GM21737 (cell line): ENCODE data around the gene IL36G.
"Not testable (repeated sequence)": the region's sequence is repeated elsewhere in the genome, so short reads cannot be mapped to it uniquely, and the experiment has no call there.

ENCODE experiments used
- ATAC-seq: cut with Tn5 transposase; IDR thresholded peaks from one replicate; pipeline ENCODE4 v1.9.1; 2021; ENCODE audit warnings: mild to moderate bottlenecking, moderate library complexity; ENCODE audit not compliant: unreplicated experiment

The IL36G gene

DNA sequence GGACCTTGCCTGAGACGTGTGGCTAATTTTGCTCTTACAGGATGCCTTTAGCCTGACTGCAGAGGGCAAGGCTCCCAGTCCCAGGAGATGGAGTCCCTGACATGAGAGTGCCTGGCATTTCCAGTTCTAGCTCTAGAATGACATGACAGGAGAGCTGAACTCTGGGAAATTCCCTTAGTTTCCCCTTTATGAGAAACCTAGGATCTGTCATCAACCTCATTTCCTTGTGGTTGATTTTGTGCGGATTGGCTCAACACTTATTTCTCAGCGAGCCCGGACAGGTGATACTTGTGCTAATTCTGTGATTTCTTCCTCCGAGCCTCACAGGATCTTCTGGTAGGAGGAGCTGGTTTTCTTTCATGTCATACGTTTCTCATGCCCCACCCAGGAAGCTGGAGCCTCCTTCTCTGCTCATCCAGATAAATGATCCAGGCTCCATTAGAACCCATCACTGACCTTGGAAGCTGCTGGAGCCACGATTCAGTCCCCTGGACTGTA is at the start of gene IL36G:
TSS of gene IL36G (plus strand) at position 448 of the 498 bp plus-strand sequence. CDS start 633 bp downstream, outside the sequence.
- ATAC-seq = no peak

DNA sequence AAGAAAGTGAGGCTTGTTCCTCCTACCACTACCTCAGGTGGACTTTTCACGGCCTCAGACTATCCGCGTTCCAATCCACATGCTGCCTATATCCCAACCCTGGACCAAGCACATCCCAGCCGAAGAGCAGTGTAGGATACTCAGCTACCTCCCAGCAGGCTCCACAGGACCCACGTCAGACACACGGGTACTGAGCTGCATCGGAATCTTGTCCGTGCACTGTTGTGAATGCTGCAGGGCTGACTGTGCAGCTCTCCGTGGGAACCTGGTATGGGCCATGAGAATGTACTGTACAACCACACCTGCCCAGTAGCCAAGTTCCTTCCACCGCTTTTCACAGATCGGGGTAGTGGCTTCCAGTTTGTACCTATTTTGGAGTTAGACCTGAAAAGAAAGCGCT is 44.5 kb upstream of the IL36G start:
- ATAC-seq = no peak

DNA sequence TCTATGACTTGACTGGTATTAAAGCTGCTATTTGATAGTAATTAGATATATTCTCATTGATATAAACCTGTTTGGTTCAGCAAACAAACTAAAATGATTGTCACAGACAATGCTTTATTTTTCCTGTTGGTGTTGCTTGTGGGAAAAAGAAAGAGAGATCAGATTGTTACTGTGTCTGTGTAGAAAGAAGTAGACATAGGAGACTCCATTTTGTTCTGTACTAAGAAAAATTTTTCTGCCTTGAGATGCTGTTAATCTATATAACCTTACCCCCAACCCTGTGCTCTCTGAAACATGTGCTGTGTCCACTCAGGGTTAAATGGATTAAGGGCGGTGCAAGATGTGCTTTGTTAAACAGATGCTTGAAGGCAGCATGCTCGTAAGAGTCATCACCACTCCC is 43.7 kb upstream of the IL36G start:
- not testable (repeated sequence) for ATAC-seq

DNA sequence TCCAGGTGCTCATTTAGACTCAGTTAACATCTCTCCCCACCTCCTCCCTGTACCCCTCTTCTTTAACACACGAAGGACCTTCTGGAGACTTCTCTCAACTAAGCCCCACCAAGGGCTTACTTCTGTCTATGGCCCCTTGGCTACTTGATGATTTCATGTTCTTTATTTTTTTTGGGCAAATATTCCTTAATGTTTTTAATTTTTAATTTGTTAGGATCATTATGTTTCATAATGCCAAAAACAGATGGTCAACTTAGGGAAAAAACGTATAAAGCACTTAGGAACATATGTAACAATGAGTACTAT is 40.9 kb upstream of the IL36G start:
- no peak for ATAC-seq

DNA sequence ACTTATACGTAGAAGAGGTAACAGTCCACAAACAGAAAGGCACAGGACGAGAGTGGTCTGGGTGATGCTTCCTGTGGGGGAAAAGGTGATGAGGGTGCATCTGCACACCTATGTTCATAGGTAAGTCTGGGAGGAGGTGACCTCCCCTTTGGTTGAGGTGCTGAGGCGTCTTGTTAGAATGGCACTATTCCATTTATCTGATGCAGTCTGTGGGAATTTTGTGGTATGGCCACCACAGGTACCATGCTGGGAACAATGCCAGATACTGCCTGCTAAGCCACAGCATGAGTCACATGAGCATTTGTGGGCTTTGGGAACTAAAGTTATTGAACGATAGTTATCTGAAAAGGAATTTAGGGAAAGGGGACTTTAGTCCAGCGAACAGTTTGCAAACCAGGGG is 38.9 kb upstream of the IL36G start:
- no peak for ATAC-seq

DNA sequence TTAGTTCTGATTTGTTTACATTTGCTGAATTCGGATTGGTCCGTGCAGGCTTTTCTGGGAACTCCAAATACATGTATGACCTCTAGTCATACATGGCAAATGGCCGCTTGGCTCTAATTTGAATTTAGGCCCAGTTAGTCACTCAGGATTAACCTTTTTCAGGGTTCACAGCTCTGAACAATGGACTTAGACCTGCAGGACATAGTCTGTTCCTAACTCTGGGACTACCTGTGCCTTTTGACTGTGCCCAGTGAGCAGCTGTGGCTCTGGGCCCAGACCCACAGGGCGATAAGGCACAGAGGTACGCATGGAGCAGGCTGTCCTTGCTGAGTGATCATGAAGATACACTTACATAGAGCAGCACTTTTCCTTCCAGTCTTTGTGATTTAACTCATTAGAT is 38.4 kb upstream of the IL36G start:
- no peak for ATAC-seq

DNA sequence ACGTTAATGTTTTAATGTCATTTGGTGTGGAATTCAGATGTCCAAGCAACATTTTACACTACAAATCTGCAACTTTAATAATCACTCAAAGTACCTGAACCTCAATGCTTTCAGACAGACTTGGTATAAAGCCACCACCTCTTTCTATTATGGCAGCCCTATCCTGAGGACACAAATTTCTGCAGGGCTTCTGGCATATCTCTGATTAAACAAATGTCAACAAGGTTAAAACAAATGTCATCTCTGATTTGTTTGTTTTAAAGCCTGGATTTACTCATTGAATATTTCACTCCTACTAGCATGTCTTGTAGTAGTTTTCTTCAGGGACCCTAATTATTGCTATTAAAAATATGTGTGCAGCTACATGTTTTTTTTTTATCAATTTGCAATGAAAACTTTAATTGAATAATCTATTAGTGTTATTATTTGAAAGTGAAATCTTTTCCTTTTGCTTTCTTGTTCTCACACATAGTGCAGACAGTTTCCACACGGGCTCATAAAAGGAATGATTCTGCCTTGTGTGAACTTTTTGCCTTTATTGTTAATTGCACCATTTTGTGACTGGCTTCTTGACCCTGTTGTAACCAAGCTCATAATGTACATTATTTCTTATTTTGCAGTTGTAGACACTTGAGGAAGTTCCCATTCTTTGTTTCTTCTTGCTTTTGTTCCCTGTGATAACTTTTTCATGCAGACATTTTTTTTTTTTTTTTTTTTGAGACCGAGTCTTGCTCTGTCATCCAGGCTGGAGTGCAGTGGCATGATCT is 36.8 kb upstream of the IL36G start:
- ATAC-seq = no peak

DNA sequence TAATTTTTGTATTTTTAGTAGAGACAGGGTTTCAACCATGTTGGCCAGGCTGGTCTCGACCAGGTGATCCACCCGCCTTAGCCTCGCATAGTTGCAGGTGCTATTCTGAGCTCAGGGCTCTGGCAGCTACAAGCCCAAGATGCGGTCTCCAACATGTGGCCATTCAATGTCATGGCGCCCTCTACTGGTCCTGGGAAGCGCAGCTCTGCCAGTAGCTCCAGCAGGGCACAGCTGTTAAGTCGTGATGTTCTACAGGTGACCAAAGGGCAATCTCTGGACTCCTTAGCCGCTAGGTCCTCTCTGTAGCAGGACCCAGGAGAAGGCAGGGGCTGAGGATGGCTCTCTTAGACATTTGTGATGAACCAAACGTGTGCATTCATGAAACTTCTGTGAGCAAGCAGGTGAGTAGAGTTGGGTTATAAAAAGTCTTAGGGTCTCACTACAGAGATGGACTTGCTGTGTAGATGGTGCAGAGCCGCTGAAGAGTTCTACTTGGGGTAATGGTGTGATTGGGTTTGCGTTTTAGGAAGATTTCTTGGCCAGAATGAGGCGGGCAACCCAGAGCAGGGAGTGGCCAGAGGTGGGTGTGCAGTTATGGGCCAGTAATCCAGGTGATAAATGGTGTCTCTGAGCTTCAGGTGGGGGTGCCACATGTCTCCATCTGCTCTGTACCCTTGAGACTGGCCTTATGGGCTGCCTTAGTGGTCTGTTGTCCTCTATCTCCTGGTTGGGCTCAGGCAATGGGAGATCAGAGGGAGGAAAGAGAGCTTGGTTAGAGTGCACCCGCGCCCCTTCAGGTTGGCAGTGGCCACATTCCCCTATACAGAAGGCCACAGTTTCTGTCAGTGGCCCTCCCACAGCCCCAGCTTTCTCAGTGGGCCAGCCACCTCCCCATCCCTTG is 35.8 kb upstream of the IL36G start:
- ATAC-seq = no peak

DNA sequence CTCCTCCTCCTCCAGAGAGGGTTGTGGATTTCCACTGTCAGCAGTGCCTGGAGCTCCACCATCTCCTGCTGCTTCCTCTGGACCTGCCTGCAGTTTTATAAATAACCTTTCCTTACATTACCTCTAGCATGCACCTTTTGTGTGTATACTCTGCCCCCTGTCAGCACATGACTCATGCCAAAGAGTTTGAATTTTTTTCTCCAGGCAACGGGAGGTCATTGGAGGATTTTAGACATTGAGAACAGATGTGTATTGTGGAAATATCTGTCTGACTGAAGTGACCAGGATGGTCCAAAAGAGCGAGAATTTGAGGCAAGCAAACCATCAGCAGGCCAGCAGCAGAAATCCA is 35.2 kb upstream of the IL36G start:
- no peak for ATAC-seq

DNA sequence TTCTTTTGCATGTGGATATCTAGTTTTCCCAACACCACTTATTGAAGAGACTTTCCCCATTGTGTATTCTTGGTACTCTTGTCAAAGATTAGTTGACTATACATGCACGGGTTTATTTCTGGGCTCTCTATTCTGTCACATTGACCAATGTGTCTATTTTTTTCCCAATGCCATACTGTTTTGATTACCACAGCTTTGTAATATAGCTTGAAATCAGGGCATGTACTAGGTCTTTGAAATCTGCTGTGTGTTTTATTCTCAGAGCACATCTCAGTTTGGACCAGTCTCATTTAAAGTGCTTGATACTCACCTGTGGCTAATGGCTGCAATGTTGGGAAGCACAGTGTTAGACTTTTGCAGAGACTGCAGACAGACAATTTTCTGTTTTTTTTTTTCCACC is 32.8 kb upstream of the IL36G start:
- ATAC-seq = no peak

DNA sequence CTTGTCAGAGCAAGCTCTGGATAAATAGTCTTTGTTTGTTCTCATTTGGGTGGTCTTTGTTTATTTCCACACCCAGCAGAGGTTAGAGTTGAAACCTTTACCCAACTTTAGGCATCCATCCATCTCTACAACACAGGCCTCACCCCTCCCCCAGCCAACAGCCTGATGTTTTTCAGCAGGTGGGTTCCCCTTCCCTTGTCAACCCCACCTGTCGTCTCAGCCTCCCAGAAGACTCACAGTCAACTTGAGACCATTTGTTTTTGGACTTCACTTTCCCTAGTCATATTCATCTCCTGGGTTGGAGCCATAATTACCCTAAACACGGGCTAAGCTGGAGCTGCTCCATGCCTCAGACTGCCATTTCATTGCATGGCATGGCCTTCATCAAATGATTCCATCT is 31.7 kb upstream of the IL36G start:
- no peak for ATAC-seq

DNA sequence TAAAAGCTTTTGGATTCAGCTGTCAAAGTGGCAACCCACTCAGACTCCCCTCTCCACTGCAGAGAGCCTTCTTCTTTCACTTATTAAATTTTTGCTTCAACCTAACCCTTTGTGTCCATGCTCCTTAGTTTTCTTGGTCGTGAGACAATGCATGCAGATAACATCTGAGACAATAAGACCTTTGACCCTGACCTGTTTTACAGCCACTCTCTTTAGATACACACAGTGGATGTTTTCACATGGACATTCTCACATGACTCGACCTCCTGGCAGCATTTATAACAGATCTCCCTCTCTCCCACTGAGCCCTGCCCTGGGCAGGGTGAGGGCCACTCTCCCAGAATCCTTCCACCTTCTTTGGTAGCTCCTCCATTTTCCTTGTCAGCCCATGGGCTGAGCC is 30.4 kb upstream of the IL36G start:
- no peak for ATAC-seq

DNA sequence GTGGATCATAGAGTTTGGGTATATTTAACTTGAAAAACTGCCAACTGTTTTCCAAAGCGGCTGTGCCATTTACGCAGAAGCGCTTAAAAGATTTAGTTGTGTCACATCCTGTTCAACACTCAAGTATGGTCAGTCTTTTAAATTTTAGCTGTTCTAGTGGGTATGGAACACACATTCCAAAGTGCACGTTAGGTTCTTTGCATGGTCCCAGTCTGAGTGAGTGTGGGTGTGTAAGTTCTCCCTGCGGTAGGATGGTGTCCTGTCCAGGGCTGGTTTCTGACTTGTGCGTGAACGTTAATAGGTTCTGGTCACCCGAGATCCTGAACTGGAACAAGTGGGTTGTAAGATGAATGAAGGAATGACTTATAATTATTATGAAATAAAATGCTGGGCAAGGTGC is 28.4 kb upstream of the IL36G start:
- no peak for ATAC-seq

DNA sequence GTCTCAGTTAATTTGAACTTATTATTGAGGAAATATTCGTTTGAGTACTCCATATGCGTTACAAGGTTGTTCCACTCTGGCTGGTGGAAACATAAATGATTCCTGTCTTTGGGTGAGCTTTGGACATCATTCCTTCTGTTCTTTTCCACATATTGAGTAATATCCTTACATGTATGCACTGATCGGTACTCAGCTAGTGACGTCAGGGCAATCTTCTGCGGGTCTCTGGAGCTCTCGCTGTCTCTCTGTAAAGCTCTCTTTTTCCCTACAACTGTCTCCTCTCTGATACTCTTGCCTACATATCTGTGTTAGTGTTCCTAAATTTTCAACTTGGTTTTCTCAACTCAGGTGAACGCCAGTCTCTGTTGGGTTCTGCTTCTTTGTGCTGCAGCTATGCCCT is 23.4 kb upstream of the IL36G start:
- ATAC-seq = no peak

DNA sequence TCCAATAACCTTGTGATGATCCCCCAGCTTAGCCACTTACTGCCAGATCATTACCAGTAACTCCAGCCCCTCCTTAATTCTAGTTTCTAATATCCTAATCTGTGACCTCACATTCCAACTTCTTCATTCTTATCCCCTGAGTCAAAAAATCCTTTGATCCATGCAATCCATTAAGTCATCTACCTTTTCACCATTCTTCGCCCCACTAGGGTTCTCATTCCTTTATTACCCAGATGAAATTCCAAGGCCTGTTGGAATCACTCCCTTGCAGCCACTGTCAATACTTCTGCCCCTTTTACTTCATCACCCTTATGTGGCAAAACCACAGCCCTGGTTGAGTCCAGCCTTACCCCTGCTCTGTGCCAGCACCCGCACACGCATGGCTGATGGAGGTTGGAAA is 20.3 kb upstream of the IL36G start:
- ATAC-seq = no peak

DNA sequence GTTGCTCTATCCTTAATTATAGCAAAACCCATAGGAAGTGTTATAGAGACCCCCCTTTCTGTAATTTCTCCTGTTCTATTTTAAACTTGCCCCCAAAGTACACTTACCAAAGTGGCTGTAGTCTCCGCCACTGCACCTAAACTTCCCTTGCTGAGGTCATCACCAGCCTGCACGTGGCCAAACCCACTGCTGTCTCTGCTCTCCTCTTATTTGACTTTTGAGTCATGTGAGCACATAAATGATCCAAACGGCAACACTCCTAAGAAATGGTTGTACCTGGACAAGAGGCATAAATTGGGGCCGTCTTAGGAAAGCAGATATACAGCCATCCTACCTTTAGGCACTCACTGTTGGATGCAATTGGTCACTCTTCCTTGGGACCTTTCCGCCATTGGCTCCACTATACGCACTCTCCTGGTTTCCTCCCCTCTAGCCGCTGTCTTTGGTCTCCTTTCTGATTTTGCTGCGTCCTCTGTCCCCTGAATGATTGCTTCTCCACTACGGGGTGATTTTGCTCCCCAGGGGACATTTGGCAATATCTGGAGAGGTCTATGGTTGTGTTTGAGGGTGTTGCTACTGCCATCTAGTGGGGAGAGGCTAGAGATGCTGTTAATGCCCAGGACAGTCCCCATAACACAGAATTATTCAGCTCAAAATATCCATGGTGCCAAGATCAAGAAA is 19.2 kb upstream of the IL36G start:
- no peak for ATAC-seq

DNA sequence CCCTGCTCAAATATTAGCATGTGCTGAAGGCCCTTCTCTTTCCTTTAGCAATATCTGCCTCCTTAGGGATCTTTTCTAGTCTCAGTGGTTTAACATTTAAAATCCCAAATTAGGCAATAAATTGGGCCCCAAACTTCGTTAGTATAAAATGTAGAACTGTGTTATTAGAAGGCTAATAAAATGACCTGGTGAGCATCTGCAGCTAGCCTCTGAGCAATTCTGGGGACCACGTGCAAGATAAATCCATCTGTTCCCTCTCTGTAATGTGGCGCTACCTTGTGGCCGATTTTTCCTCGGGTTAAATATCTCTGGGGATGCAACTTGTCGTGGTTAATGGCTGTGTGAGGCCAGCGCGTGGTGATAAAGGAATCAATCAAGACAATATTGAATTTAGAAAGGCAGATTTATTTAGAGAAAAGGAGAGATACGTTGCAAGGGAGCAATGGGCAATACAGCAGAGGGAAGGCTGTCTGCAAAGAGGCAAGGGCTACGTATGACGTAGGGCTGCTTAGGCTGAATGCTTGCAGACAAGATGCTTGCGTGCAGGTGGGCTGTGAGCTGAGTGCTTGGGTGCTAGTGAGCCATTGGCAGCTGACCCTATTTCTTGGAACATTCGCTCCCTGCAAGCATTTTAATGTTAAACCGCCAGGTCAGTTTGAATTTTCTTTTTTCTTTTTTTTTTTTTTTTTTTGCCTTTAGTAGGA is 18.5 kb upstream of the IL36G start:
- no peak for ATAC-seq

DNA sequence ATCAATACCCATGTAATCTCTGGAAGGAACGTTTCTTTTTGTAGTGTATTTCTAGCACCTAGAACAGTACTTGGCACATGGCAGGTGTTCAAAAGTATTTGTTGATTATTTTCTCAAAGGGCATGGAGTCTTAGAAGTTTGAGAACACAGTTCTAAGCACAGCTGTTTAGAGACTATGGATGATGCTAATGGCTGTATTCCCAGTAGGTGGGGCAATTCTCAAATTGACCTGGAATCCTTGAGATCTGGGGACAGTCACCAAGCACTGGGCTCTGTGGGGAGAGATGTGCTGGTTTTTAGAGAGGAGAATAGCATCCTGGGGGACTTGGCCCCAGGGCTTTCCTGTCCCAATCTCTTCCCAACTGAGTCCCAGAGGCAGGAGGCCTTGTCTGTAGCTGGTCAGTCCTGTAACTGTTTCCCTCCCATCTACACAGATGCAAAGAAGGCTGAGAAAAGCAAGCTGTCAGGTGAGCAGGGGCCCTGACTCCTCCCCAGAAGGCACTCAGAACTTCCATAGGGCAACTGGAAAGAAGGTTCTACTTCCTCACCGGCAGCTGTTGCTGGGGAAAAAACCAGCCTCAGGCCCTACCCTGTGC is 17.5 kb upstream of the IL36G start:
- ATAC-seq = no peak

DNA sequence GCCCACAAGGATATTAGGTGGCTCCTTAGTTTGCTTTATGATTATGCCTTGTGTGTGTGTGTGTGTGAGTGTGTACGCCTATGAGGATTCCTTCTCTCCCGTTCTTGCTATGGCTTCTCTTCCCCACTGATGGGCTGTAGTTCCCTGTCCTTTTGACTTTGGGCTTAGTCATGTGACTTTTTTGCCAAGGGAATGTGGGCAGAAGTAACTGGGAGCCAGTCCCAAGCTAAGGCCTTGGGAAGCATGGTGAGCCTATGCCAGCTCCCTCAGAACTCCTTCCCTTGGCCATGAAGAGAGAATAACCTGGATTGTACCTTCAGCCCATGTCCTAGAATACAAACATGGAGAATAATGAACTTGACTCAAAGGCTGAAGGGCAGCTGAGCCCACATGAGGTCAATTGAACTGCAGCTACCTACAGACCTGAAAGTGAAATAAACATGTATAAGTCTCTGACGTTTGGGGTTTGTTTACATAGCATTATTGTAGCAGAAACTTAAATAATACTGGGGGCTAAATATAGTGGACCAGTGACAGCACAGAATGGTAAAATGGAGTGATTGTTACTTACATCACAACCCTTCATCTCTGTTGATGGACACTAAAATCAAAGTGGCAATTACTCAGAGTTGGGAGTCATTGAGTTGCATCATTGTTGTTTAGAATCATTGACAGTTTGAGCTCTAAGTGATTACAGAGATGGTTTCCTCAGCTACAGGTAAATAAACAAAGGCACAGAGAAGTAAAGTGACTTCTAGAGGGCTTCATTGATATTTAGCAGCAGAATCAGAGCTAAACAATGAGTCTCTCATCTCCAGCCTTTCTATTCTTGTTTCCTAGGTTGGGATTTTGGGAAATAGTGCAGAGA is 15.3 kb upstream of the IL36G start:
- no peak for ATAC-seq

DNA sequence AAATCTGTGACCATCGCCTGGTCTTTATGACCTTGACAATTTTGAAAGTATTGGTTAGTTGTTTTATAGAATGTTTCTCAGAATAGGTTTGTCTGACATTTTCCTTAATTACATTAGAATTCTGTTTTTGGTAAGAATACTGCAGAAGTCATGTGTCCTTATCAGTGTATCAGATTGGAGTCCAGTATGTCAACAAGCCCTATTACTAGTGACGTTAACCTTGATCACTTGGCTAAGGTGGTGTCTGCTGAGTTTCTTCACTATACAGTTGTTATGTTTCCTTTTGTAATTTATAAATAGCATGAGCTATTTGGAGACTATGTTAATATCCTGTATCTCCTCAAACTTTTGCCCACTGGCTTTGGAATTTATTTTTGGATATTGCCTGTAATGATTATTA is 10.8 kb upstream of the IL36G start:
- ATAC-seq = no peak
